Measurements from ENCODE around the gene CTXN1.

The CTXN1 gene

DNA sequence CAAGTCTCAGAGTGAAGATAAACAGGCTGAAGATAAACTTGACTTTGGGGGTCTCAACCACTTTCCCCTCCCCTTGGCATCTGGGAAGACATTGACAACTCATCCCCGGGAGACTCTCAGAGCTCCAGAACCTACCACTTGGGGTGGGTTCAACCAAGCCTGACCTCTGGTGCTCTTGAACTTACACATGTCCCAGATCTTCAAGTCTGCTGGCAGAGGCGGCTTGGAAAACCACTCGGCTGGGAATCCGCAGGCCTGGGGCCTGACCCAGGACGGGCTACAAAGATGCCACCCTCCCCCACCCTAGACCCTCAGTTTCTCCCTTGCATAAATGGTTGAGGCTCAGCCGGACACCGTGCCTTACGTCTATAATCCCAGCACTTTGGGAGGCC is 37.1 kb downstream of the CTXN1 start:
- Histone ChIP-seq H3K4me1 (ENCODE audit: low read depth, poor library complexity, severe bottlenecking) (no peaks in the 10 kb centered on the region), H3K4me2 (no peak overlapping the region), H4K20me1 (ENCODE audit: insufficient read depth) (no peaks in the 10 kb centered on the region), H2AFZ (ENCODE audit: low read depth) (no peak overlapping the region), H3K9ac (no peak overlapping the region), H3K36me3 (ENCODE audit: insufficient read depth) (no peaks in the 10 kb centered on the region), H3K27me3 (ENCODE audit: insufficient read depth, low read depth) (peaks cover 62% of the 10 kb centered on the region), H3K27ac (no peak overlapping the region), H3K79me2 (ENCODE audit: insufficient read depth, low read depth) (no peaks in the 10 kb centered on the region), H3K4me3 (IDR thresholded peaks at IDR 0.05; ENCODE audit: insufficient read depth, low read depth, low read length) (no peak overlapping the region)
- TF ChIP-seq, protein P1, sequence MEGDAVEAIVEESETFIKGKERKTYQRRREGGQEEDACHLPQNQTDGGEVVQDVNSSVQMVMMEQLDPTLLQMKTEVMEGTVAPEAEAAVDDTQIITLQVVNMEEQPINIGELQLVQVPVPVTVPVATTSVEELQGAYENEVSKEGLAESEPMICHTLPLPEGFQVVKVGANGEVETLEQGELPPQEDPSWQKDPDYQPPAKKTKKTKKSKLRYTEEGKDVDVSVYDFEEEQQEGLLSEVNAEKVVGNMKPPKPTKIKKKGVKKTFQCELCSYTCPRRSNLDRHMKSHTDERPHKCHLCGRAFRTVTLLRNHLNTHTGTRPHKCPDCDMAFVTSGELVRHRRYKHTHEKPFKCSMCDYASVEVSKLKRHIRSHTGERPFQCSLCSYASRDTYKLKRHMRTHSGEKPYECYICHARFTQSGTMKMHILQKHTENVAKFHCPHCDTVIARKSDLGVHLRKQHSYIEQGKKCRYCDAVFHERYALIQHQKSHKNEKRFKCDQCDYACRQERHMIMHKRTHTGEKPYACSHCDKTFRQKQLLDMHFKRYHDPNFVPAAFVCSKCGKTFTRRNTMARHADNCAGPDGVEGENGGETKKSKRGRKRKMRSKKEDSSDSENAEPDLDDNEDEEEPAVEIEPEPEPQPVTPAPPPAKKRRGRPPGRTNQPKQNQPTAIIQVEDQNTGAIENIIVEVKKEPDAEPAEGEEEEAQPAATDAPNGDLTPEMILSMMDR (conservative IDR thresholded peaks at IDR 0.05; ENCODE audit: low read depth, low read length), result no peak

DNA sequence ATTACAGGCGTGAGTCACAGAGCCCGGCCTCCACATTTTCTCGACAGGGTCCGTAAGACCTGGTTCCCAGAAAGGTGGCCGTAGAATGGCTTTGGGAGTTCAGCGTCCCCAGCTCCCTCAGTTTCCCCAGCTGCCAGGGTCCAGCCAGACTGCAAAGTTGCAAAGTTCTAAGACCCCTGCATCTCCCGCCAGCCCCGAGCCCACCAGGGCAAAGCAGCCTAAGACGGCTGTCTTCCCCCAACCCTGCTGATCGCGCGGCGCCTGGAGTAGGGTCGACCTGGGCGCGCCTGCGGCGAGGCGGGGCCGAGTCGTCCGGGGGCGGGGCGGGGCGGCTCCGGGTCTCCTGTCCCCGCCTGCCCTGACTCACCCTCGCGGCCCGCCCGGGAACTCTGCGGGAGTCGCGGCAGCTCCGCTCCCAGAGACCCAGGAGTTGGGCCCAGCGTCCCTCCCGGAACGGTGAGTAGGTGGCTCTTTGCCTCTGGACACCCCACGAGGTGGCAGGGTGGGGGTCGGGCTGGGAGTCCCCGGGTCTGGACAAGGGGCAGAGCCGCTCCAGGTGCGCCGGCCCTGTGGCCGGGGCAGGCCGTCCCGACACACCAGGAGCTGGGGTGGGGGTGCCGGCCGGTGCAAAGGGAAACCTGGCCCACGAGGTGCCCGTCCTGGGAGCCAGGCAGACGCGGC is 37.6 kb downstream of the CTXN1 start, which contains the start of gene LRRC8E:
TSS of gene LRRC8E (plus strand) at position 366 of the 681 bp plus-strand sequence. CDS start 7,094 bp downstream, outside the sequence.
- H2AFZ ChIP-seq (ENCODE audit: low read depth), result no peak within 1 kb of the TSS
- no peaks in the 10 kb centered on the region for H3K4me1 ChIP-seq (ENCODE audit: low read depth, poor library complexity, severe bottlenecking)
- no peak within 1 kb of the TSS for H3K4me3 ChIP-seq (IDR thresholded peaks at IDR 0.05; ENCODE audit: insufficient read depth, low read depth, low read length)
- peaks cover 61% of the 10 kb centered on the region for H3K27me3 ChIP-seq (ENCODE audit: insufficient read depth, low read depth)
- no peak within 1 kb of the TSS for H3K4me2 ChIP-seq
- TF ChIP-seq, protein P1 (conservative IDR thresholded peaks at IDR 0.05; ENCODE audit: low read depth, low read length), result no peak
- H4K20me1 ChIP-seq (ENCODE audit: insufficient read depth), result no peaks in the 10 kb centered on the region
- no peak within 1 kb of the TSS for H3K27ac ChIP-seq
- no peaks in the 10 kb centered on the region for H3K36me3 ChIP-seq (ENCODE audit: insufficient read depth)
- no peaks in the 10 kb centered on the region for H3K79me2 ChIP-seq (ENCODE audit: insufficient read depth, low read depth)
- H3K9ac ChIP-seq, result no peak within 1 kb of the TSS

DNA sequence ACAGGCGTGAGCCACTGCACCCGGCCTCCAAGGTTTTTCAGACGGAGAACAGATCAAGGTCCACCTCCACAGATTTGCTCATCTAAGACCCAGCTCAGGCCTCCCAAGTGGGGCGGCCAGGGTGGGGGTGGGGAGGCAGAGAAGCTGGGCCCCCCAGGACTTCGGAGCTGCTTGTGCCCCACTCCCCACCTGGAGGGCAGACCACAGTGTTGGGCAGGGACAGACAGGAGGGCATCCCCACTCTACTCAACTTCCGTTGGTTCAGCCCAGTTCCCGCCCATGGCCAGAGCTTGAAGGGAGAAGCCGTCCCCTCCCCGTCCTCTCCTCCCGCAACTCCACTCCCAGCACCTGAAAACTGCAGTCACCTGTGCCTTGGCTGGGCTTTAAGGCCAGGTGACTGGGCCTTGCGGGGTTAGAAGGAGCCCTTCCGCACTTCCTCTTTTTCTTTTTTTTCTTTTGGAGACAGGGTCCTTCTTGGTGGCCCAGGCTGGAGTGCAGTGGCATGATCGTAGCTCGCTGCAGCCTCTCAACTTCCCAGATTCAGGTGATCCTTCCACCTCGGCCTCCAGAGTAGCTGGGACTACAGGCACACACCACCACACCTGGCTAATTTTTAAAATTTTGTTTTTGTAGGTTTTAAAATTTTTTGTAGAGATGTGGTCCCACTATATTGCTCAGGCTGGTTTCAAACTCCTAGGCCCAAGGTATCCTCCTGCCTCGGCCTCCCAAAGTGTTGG is 38.4 kb downstream of the CTXN1 start:
- TF ChIP-seq, protein P1 (conservative IDR thresholded peaks at IDR 0.05; ENCODE audit: low read depth, low read length), result no peak
- peaks cover 54% of the 10 kb centered on the region for H3K27me3 ChIP-seq (ENCODE audit: insufficient read depth, low read depth)
- no peaks in the 10 kb centered on the region for H3K4me1 ChIP-seq (ENCODE audit: low read depth, poor library complexity, severe bottlenecking)
- H2AFZ ChIP-seq (ENCODE audit: low read depth), result no peak overlapping the region
- H4K20me1 ChIP-seq (ENCODE audit: insufficient read depth), result no peaks in the 10 kb centered on the region
- no peak overlapping the region for H3K4me3 ChIP-seq (IDR thresholded peaks at IDR 0.05; ENCODE audit: insufficient read depth, low read depth, low read length)
- H3K9ac ChIP-seq, result no peak overlapping the region
- no peaks in the 10 kb centered on the region for H3K36me3 ChIP-seq (ENCODE audit: insufficient read depth)
- no peak overlapping the region for H3K27ac ChIP-seq
- H3K4me2 ChIP-seq, result no peak overlapping the region
- H3K79me2 ChIP-seq (ENCODE audit: insufficient read depth, low read depth), result no peaks in the 10 kb centered on the region

DNA sequence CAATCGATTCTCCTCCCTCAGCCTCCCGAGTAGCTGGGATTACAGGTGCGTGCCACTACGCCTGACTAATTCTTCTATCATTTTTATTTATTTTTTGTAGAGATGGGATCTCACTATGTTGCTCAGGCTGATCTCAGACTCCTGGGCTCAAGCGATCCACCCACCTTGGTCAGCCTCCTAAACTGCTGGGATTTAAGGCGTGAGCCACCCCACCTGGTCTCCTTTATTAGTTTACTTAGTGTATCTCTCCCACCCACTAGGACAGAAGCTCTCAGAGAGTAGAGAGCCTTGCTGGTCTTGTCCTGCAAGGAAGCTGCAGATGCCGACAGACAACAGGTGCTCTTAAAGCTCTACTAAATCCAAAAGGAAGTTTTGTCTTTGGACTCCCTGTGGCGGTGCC is 40.1 kb downstream of the CTXN1 start:
- Histone ChIP-seq H3K9ac (no peak overlapping the region), H3K4me2 (no peak overlapping the region), H3K27ac (no peak overlapping the region), H3K4me3 (IDR thresholded peaks at IDR 0.05; ENCODE audit: insufficient read depth, low read depth, low read length) (no peak overlapping the region), H3K27me3 (ENCODE audit: insufficient read depth, low read depth) (peaks cover 45% of the 10 kb centered on the region), H3K4me1 (ENCODE audit: low read depth, poor library complexity, severe bottlenecking) (no peaks in the 10 kb centered on the region), H2AFZ (ENCODE audit: low read depth) (no peak overlapping the region), H4K20me1 (ENCODE audit: insufficient read depth) (no peaks in the 10 kb centered on the region), H3K36me3 (ENCODE audit: insufficient read depth) (no peaks in the 10 kb centered on the region), H3K79me2 (ENCODE audit: insufficient read depth, low read depth) (no peaks in the 10 kb centered on the region)
- TF ChIP-seq, protein P1 (conservative IDR thresholded peaks at IDR 0.05; ENCODE audit: low read depth, low read length), result no peak
